Colonic mucosa (tissue), 4 donors: Measurements from ENCODE around the gene COL27A1. TPM values are rescaled to one million over a fixed set of nuclear protein-coding genes. Genes with fewer than 3 reads are reported as not detected.

ENCODE experiments used
- DNase-seq: peaks from one replicate; pipeline ENCODE4 v3.0.0-alpha.2; 2020
- H3K27ac ChIP-seq: fragments of 200-600 bp; one replicate; pipeline ENCODE4 v1.8.0; 2021
- H3K27me3 ChIP-seq: fragments of 200-600 bp; one replicate; pipeline ENCODE4 v1.8.0; 2021
- H3K36me3 ChIP-seq: fragments of 200-600 bp; one replicate; pipeline ENCODE4 v1.8.0; 2021
- H3K4me1 ChIP-seq: fragments of 200-600 bp; one replicate; pipeline ENCODE4 v1.8.0; 2021; ENCODE audit warnings: mild to moderate bottlenecking
- H3K4me3 ChIP-seq: fragments of 200-600 bp; one replicate; pipeline ENCODE4 v1.8.0; 2021
- H3K9ac ChIP-seq, 2 donors: one replicate each; pipeline ENCODE4 v1.7.0; 2013; ENCODE audit warnings: control low read depth in 2 of 2, low read depth in 2 of 2, low read length in 2 of 2
- H3K9me3 ChIP-seq: fragments of 200-600 bp; one replicate; pipeline ENCODE4 v1.8.0; 2021
- CTCF ChIP-seq: fragments of 200-600 bp; IDR thresholded peaks from one replicate; pipeline ENCODE4 v1.8.0; 2022; ENCODE audit warnings: antibody characterized with exemption, mild to moderate bottlenecking
- intact Hi-C: fragments of 100-400 bp; cut with DNase I; formaldehyde crosslinking; loops from one replicate; pipeline ENCODE4 v1.14.1; 2022
- total RNA-seq, 2 donors: library from RNA; stranded (reverse); fragmentation: NEBNext Ultra II Directional in 1 of 2; extraction: Animal tissue kit (Norgen Biotek cat#: 25700) in 1 of 2; gene quantifications; one replicate each; pipeline ENCODE4 v1.2.1, GENCODE V29; 2021
- donor health status: healthy.
- donor health status: DM: no; HTN: no; CAD: no.
- donor health status: DM: no; HTN: no; CAD: no.

COL27A1 gene
- total RNA-seq, 2 donors from 2014 or later, result 2.9 to 4.2 TPM

GRCh38 chr9:114244570-114244969 lies 89.2 kb downstream of the COL27A1 start:
- no peak for TF ChIP-seq CTCF
- no peak overlapping the region for H3K4me3 ChIP-seq
- H3K27ac ChIP-seq, result no peak overlapping the region
- no peaks in the 10 kb centered on the region for H3K4me1 ChIP-seq
- no peaks in the 10 kb centered on the region for H3K9me3 ChIP-seq
- H3K9ac ChIP-seq, result no peak overlapping the region
- no peak for DNase-seq
- H3K27me3 ChIP-seq, result no peaks in the 10 kb centered on the region
- intact Hi-C loops, result no loop called here
- no peaks in the 10 kb centered on the region for H3K36me3 ChIP-seq

- H3K4me3 ChIP-seq, result no peak overlapping the region
- no peak overlapping the region for H3K9ac ChIP-seq
- H3K27me3 ChIP-seq, result no peaks in the 10 kb centered on the region
- no peak for TF ChIP-seq CTCF
- DNase-seq, result no peak
- H3K9me3 ChIP-seq, result no peaks in the 10 kb centered on the region
- no peaks in the 10 kb centered on the region for H3K4me1 ChIP-seq
- intact Hi-C loops, result no loop called here
- H3K27ac ChIP-seq, result no peak overlapping the region
- no peaks in the 10 kb centered on the region for H3K36me3 ChIP-seq
Measured at GRCh38 chr9:114246558-114246957, 91.2 kb downstream of the COL27A1 start.

DNA sequence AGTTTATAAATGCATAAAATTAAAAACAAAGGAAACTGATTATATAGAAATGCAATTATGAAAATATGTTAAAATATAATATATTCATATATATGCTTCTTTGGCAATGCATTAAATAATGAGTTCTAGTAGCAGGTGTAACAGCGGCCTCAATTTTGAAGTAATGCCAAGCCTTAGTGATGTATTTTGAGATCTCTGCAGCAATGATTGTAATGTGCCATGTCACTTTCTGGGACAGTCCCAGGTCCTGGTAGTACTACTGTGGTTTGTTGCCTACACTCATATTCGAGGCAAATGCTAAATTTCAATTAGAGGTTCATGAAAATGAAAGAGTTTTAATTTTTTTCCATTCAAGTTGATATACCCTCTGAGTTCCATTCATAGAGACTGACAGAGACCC lies 91.7 kb downstream of the COL27A1 start:
- intact Hi-C loops, result no loop called here

DNA sequence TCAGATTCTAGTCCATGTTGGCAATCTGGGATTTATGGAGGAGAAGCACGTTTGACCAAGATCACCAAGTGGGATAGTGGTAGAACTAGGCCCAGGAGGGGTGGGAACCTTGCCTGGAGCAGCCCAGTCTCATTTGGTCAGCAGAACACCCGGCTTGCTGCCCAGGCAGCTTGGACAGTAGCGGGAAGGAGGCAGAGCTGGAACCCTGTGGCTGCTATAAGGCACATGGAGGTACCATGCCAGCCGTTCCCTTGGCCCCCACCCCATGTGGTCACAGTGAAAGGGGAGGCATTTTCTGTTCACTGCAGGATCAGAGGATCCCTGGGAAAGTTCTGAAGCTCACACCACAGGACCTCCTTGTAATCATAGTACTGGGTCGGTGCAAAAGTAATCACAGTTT lies 92.2 kb downstream of the COL27A1 start:
- TF ChIP-seq CTCF, result no peak
- Histone ChIP-seq H3K27ac (no peak overlapping the region), H3K36me3 (no peaks in the 10 kb centered on the region), H3K4me1 (no peaks in the 10 kb centered on the region), H3K9me3 (no peaks in the 10 kb centered on the region), H3K4me3 (no peak overlapping the region), H3K9ac (no peak overlapping the region), H3K27me3 (no peaks in the 10 kb centered on the region)
- no peak for DNase-seq
- intact Hi-C loops, result no loop called here

More for the DNA sequence above, 91.7 kb downstream of the COL27A1 start:
- Histone ChIP-seq H3K9ac (no peak overlapping the region), H3K9me3 (no peaks in the 10 kb centered on the region), H3K4me1 (no peaks in the 10 kb centered on the region), H3K27me3 (no peaks in the 10 kb centered on the region), H3K36me3 (no peaks in the 10 kb centered on the region), H3K27ac (no peak overlapping the region), H3K4me3 (no peak overlapping the region)
- no peak for DNase-seq
- no peak for TF ChIP-seq CTCF

- DNase-seq, result no peak
- no peak overlapping the region for H3K4me3 ChIP-seq
- TF ChIP-seq CTCF, result no peak
- no peaks in the 10 kb centered on the region for H3K36me3 ChIP-seq
- H3K9ac ChIP-seq, result no peak overlapping the region
- H3K27ac ChIP-seq, result no peak overlapping the region
- no peaks in the 10 kb centered on the region for H3K27me3 ChIP-seq
- intact Hi-C loops, result no loop called here
- H3K9me3 ChIP-seq, result no peaks in the 10 kb centered on the region
- H3K4me1 ChIP-seq, result no peaks in the 10 kb centered on the region
Measured at GRCh38 chr9:114248299-114248707, 93.0 kb downstream of the COL27A1 start.
